Measurements from ENCODE around the gene LTBP2.

The LTBP2 gene

GRCh38 chr14:74571901-74572725 lies 39.9 kb downstream of the LTBP2 start:
- no peak for DNase-seq (ENCODE audit: low read depth in 2 of 2)

GRCh38 chr14:74571441-74571841 lies 40.6 kb downstream of the LTBP2 start:
- DNase-seq (ENCODE audit: low read depth in 2 of 2), result no peak

GRCh38 chr14:74570696-74571095 lies 41.3 kb downstream of the LTBP2 start:
- DNase-seq (ENCODE audit: low read depth in 2 of 2), result no peak

- no peak for DNase-seq (ENCODE audit: low read depth in 2 of 2)
Observed at GRCh38 chr14:74569806-74570591, 42.0 kb downstream of the LTBP2 start.

- DNase-seq (ENCODE audit: low read depth in 2 of 2), result no peak
Observed at GRCh38 chr14:74569387-74569786, 42.6 kb downstream of the LTBP2 start.

- DNase-seq (ENCODE audit: low read depth in 2 of 2), result no peak
Observed at GRCh38 chr14:74568911-74569310, 43.1 kb downstream of the LTBP2 start.

GRCh38 chr14:74568380-74568649 lies 43.7 kb downstream of the LTBP2 start:
- no peak for DNase-seq (ENCODE audit: low read depth in 2 of 2)

- DNase-seq (ENCODE audit: low read depth in 2 of 2), result no peak
Observed at GRCh38 chr14:74567646-74568379, 44.2 kb downstream of the LTBP2 start.

- no peak for DNase-seq (ENCODE audit: low read depth in 2 of 2)
Observed at GRCh38 chr14:74567219-74567618, 44.8 kb downstream of the LTBP2 start.

- no peak for DNase-seq (ENCODE audit: low read depth in 2 of 2)
Observed at GRCh38 chr14:74566174-74567141, 45.6 kb downstream of the LTBP2 start.

- no peak for DNase-seq (ENCODE audit: low read depth in 2 of 2)
Observed at GRCh38 chr14:74563586-74564159, 48.4 kb downstream of the LTBP2 start.

- no peak for DNase-seq (ENCODE audit: low read depth in 2 of 2)
Observed at GRCh38 chr14:74563233-74563585, 48.8 kb downstream of the LTBP2 start.

GRCh38 chr14:74562515-74563232 lies 49.4 kb downstream of the LTBP2 start:
- DNase-seq (ENCODE audit: low read depth in 2 of 2), result no peak

- DNase-seq (ENCODE audit: low read depth in 2 of 2), result no peak
Observed at GRCh38 chr14:74558655-74559054, 53.4 kb downstream of the LTBP2 start.

- DNase-seq (ENCODE audit: low read depth in 2 of 2), result no peak
Observed at GRCh38 chr14:74557691-74558090, 54.3 kb downstream of the LTBP2 start.

GRCh38 chr14:74555476-74556050 lies 56.5 kb downstream of the LTBP2 start:
- no peak for DNase-seq (ENCODE audit: low read depth in 2 of 2)

GRCh38 chr14:74554742-74555362 lies 57.2 kb downstream of the LTBP2 start:
- DNase-seq (ENCODE audit: low read depth in 2 of 2), result no peak

- DNase-seq (ENCODE audit: low read depth in 2 of 2), result no peak
Observed at GRCh38 chr14:74552623-74553022, 59.4 kb downstream of the LTBP2 start.
